Activated T-helper 1 cell treated with Interleukin-2 at 50 U/mL for 16 hours (primary cell): Measurements from ENCODE around the gene HNRNPUL2.
"Not testable (repeated sequence)": the region's sequence is repeated elsewhere in the genome, so short reads cannot be mapped to it uniquely, and the experiment has no call there.

ENCODE experiments used
- DNase-seq: peaks from one replicate; pipeline ENCODE4 v3.0.0-alpha.2; 2020; ENCODE audit warnings: low read depth

HNRNPUL2 gene

GRCh38 chr11:62703921-62704320 lies 23.3 kb downstream of the HNRNPUL2 start:
- DNase-seq, result not testable (repeated sequence)

- DNase-seq, result no peak
Measured at GRCh38 chr11:62702246-62702645, 25.0 kb downstream of the HNRNPUL2 start.

- DNase-seq, result peak; percentile 52
Measured at GRCh38 chr11:62694455-62695167, 32.6 kb downstream of the HNRNPUL2 start.

GRCh38 chr11:62693624-62694023 lies 33.6 kb downstream of the HNRNPUL2 start:
- not testable (repeated sequence) for DNase-seq

GRCh38 chr11:62689421-62690183 lies 37.7 kb downstream of the HNRNPUL2 start, which contains the start of gene LRRN4CL:
LRRN4CL (minus strand) TSS chr11:62689530; CDS start chr11:62688508, 1,022 bp downstream.
- no peak for DNase-seq

- no peak for DNase-seq
Measured at GRCh38 chr11:62688491-62688890, 38.8 kb downstream of the HNRNPUL2 start.

- no peak for DNase-seq
Measured at GRCh38 chr11:62687508-62688396, 39.5 kb downstream of the HNRNPUL2 start.

GRCh38 chr11:62682518-62682917 lies 44.7 kb downstream of the HNRNPUL2 start:
- DNase-seq, result no peak

GRCh38 chr11:62680825-62681240 lies 46.4 kb downstream of the HNRNPUL2 start:
- DNase-seq, result no peak

- DNase-seq, result peak; percentile 72
Measured at GRCh38 chr11:62678770-62679696, 48.2 kb downstream of the HNRNPUL2 start, which contains the start of gene UBXN1. UBXN1 (minus strand) TSS chr11:62679073; CDS start chr11:62678923, 150 bp downstream.

- no peak for DNase-seq
Measured at GRCh38 chr11:62678433-62678769, 48.9 kb downstream of the HNRNPUL2 start.

- no peak for DNase-seq
Measured at GRCh38 chr11:62677714-62678113, 49.5 kb downstream of the HNRNPUL2 start.

GRCh38 chr11:62677156-62677555 lies 50.1 kb downstream of the HNRNPUL2 start:
- no peak for DNase-seq

GRCh38 chr11:62676698-62677097 lies 50.6 kb downstream of the HNRNPUL2 start:
- DNase-seq, result no peak

- not testable (repeated sequence) for DNase-seq
Measured at GRCh38 chr11:62675415-62675814, 51.8 kb downstream of the HNRNPUL2 start.

GRCh38 chr11:62673196-62673525 lies 54.1 kb downstream of the HNRNPUL2 start:
- no peak for DNase-seq

GRCh38 chr11:62671608-62672389 lies 55.5 kb downstream of the HNRNPUL2 start, which contains the start of the genes LBHD1 and UQCC3:
LBHD1 (minus strand) TSS chr11:62672267; CDS start chr11:62670031, 2,236 bp downstream.
UQCC3 (plus strand) TSS chr11:62671673; CDS start chr11:62671746, 73 bp downstream.
- peak; percentile 50 for DNase-seq

GRCh38 chr11:62671236-62671607 lies 56.0 kb downstream of the HNRNPUL2 start:
- DNase-seq, result no peak

GRCh38 chr11:62669420-62670161 lies 57.7 kb downstream of the HNRNPUL2 start:
- no peak for DNase-seq
